Activated CD8-positive, alpha-beta memory T cell treated with anti-CD3 and anti-CD28 coated beads for 48 hours (primary cell): ENCODE results near the gene SPATA20.

Experiments
- DNase-seq, 3 experiments: peaks; one replicate each; pipeline ENCODE4 v3.0.0-alpha.2; 2020; ENCODE audit warnings: low read depth in 2 of 3, low spot score in 2 of 3

Gene SPATA20

GRCh38 chr17:50547035-50547735 lies at the start of gene SPATA20:
Gene SPATA20, plus strand, starts transcription at chr17:50547174. Its CDS starts 35 bp downstream, at chr17:50547209.
- DNase-seq, result peak; percentile 57 to 66 (median 64)

DNA sequence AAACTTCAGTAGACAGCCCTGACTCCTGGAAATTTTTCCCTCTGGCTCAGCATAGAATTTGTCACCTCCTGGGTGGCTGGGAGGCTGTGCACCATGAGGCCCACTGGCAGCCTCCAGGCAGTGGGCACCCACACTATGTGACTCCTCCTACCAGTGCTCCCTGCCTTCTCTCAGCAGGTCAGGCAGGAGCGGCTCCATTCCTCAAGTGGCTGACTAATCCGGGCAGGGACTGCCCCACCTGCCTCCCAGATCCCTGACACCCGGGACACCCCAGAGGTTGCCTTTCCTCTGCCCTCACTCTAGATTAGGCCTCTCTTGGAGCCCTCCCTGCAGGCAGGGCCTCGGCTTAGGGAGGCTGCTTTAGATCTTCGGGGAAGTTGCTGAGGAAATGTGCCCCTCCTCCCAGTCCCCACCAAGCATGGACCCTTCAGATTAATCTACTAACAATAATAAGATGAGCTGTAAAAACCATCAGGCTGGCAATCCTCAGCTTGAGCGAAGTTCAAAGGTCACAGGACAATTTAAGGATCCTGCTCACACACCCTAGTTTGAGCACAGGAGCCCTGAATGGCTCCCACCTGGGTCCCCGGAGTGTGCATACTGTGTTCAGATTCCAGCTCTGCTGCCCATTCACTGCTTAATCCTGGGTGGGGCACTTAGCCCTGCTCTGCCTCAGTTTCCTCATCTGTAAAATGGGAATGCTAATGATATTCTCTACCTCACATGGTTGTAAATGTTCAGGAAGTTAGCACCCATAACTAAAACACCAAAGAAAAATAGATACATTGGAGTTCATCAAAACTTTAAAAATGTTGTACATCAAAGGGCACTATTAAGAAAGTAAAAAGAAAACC lies 48.7 kb upstream of the SPATA20 start:
- no peak for DNase-seq

DNA sequence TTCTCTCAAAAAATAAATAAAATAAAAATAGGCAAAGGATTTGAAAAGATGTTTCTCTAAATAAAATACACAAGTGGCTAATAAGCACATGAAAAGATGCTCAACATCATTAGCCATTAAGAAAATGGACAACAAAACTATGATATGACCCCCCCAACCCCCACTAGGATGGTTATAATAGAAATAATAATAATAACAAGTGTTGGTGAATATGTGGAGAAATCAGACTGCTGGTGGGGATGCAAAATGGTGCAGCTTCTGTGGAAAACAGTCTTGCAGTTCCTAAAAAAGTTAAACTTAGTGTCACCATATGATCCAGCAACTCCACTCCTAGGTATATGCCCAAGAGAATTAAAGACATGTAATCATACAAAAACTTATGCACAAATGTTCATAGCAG lies 47.7 kb upstream of the SPATA20 start:
- DNase-seq, result no peak

DNA sequence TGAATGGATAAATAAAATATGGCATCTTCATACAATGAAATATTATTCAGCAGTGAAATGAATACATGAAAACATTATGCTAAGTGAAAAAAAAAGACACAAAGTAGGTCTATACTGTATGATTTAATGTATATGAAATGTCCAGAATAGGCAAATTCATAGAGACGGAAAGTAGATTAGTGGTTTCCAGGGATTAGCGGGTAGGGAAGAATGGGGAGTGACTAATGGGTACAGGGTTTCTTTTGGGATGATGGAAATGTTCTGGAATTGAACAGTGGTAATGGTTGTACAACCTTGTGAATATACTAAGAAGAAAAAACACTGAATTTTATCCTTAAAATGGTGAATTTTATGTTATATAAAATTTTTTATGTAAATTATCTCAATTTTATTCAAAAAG lies 47.3 kb upstream of the SPATA20 start:
- no peak for DNase-seq

- no peak for DNase-seq
Observed at GRCh38 chr17:50501054-50501453, 45.9 kb upstream of the SPATA20 start.

DNA sequence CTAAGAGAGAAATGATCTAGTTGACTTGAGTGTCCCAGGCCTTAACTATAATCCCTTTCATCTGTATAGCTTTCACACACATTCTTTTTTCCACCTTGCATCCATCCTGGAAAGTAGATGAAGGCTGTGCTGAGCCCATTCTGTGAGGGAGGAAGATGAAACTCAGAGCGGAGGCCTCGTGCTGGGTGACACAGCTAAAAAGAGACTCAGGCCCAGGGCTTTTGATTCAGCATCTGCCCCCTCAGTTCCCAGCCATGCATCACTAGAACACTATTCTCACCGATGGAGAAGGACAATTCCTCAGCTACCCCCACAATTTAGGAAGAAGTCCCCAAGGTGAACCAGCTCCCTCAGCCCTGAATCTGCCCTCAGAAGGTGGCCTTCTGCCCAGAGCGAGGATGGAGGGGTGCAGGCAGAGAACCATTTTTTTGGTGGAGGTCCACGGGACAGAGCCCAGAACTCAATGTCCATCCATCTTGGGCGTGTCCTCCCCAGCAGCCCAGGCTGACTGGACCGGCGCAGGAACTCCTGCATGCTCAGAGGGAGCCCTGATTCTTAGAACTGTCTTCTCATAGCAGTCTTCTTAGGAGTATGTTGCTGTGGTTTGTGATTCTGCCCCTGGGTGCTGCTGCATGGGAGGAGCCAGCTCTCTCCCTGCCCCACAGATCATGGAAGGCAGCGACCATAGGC lies 44.5 kb upstream of the SPATA20 start:
- DNase-seq, result no peak

GRCh38 chr17:50505591-50506130 lies 41.3 kb upstream of the SPATA20 start:
- DNase-seq, result no peak

GRCh38 chr17:50506298-50506697 lies 40.7 kb upstream of the SPATA20 start:
- DNase-seq, result no peak

- DNase-seq, result peak; percentile 28 to 70 (median 40)
Observed at GRCh38 chr17:50507871-50508572, 39.0 kb upstream of the SPATA20 start, which contains the start of gene MYCBPAP. Gene MYCBPAP, plus strand, starts transcription at chr17:50508439. Its CDS starts 236 bp downstream, at chr17:50508675.

- DNase-seq, result no peak
Observed at GRCh38 chr17:50508573-50509460, 38.2 kb upstream of the SPATA20 start.

- DNase-seq, result peak in 1 of 3 experiments; percentile 8
Observed at GRCh38 chr17:50511058-50511457, 35.9 kb upstream of the SPATA20 start.

DNA sequence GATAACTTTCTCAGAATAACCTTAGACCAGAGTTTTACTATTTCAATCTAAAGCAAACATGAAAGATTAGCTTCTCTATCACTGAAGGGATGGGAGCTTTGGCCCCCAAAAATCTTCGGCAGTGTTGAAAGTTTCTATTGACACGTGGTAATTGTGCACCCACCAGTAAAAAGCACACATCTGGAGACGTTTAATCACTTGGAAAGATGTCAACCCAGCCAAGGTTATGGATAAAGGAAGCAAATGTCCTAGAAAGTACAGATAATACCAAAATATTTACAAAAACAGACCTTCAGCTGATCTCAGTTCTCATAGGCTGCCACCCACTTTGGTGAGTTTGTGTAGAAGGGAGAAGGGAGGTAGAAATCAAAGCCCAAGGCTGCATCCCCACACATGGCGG lies 33.5 kb upstream of the SPATA20 start:
- DNase-seq, result no peak

DNA sequence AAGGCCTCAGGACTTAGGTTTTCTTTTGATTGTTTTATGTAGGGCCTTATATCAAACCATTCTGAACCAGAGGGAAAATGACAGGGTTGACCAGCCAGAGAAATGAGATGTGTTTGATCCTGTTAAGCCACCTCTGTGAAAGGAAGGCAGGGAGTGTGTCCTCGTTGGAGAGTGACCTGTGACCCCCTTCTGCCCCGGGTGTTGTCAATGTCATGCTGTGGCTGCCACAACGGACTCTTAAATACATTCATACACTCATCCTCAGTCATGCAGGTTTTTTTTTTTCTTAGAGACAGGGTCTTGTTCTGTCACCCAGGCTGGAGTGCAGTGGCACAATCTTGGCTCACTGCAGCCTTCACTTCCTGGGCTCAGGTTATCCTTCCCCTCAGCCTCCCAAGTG lies 32.6 kb upstream of the SPATA20 start:
- DNase-seq, result no peak

DNA sequence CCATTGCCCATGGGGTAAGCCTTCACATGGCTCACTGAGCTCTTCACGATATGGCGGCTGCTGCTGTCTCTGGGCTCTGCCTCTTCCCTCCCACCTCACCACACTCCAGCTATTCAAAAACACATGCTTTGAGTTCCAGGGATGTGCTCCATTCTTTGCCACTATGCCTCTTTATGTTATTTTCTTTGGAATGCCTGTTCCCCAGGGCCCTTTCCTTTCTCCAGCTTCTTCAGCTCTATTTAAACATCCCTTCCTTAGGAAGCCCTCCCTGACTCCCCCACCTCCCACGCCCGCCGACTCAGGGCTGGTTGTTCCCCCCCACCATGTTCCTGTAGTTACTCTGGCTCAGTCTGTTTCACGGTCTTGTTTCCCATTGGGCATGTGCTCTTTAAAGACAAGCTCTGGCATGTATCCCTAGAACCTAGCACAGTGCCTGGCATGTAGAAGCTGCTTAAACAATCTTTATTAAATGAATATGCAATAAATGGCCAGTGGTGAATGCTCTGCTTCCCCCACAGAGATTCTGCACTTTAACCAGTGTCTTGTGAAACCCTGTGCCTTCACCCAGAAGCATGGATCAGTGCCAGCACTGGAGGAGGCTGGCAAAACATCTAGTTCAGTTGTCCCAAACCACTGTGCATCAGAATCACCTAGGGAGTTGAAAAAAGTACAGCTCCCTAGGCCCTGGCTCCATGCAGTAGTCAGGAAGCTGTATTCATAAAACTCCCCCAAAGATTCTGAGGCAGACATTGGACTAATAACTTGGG lies 31.9 kb upstream of the SPATA20 start:
- no peak for DNase-seq

- DNase-seq, result no peak
Observed at GRCh38 chr17:50517011-50517410, 30.0 kb upstream of the SPATA20 start.

DNA sequence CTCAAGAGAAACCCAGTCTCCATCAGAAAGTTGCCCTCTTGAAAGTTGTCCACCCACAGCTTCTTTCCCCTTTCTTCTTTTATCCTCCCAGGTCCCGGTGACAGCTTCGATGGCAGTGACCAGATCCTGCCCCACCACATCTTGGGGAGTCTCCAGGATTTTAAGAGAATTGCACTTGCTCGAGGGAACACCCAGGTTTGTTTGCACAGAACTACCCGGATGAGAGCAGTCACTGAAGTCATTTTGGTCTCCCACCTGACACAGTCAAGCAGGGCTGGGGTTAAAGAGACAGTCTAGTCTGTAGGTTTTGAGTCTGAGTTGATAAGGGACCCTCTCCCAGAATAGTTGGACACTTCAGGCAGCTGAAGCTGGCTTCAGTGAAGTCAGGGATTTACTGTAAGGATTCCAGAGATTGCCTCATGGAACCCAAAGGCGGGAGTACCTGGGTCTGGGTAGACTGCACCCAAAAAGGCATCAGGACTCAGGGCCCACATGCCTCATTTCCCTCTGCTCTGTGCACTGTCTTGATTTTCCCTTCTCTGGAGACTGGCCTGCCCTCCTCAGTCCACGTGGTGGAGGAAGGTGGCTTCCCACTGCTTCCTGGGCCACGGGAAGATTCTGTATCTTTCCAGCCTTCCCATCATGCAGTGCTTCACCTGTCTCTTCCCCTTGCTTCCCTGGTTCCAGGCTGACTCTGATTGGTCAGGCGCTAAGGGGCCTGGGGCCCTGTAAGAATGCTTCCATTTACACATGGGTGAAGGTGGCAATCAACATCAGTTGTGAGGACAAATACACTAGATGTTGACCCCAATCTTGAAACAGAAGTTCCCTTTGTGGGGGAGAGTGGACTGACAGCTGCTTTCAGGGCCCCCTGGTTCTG lies 29.2 kb upstream of the SPATA20 start:
- no peak for DNase-seq

- no peak for DNase-seq
Observed at GRCh38 chr17:50518384-50519023, 28.5 kb upstream of the SPATA20 start.
